ENCODE data around the gene PLXDC2.

PLXDC2 gene

GRCh38 chr10:20232079-20232705 is 416.0 kb downstream of the PLXDC2 start:
- DNase-seq: no peak

GRCh38 chr10:20233423-20233822 is 417.2 kb downstream of the PLXDC2 start:
- DNase-seq: no peak

GRCh38 chr10:20234579-20234978 is 418.3 kb downstream of the PLXDC2 start:
- DNase-seq: no peak

GRCh38 chr10:20237091-20237570 is 420.9 kb downstream of the PLXDC2 start:
- no peak for DNase-seq

GRCh38 chr10:20237586-20237985 is 421.4 kb downstream of the PLXDC2 start:
- no peak for DNase-seq

GRCh38 chr10:20240643-20241042 is 424.4 kb downstream of the PLXDC2 start:
- DNase-seq: no peak

- no peak for DNase-seq
These were observed 431.2 kb downstream of the PLXDC2 start for GRCh38 chr10:20247454-20247853.

GRCh38 chr10:20247891-20248708 is 431.9 kb downstream of the PLXDC2 start:
- DNase-seq: no peak

- no peak for DNase-seq
These were observed 437.8 kb downstream of the PLXDC2 start for GRCh38 chr10:20254078-20254477.

GRCh38 chr10:20254497-20254896 is 438.3 kb downstream of the PLXDC2 start:
- no peak for DNase-seq

- DNase-seq: no peak
These were observed 440.7 kb downstream of the PLXDC2 start for GRCh38 chr10:20256969-20257368.

- no peak for DNase-seq
These were observed 441.2 kb downstream of the PLXDC2 start for GRCh38 chr10:20257422-20257821.

GRCh38 chr10:20265146-20265545 is 448.9 kb downstream of the PLXDC2 start:
- no peak for DNase-seq

GRCh38 chr10:20267734-20268133 is 451.5 kb downstream of the PLXDC2 start:
- DNase-seq: no peak

GRCh38 chr10:20271490-20271889 is 455.3 kb downstream of the PLXDC2 start:
- no peak for DNase-seq

GRCh38 chr10:20272608-20273007 is 456.4 kb downstream of the PLXDC2 start:
- DNase-seq: no peak

GRCh38 chr10:20274571-20274970 is 458.3 kb downstream of the PLXDC2 start:
- no peak for DNase-seq

- DNase-seq: no peak
These were observed 460.1 kb downstream of the PLXDC2 start for GRCh38 chr10:20276127-20276979.

- DNase-seq: no peak
These were observed 461.6 kb downstream of the PLXDC2 start for GRCh38 chr10:20277820-20278219.

GRCh38 chr10:20281579-20281978 is 465.3 kb downstream of the PLXDC2 start:
- no peak for DNase-seq

GRCh38 chr10:20287586-20287985 is 471.4 kb downstream of the PLXDC2 start:
- DNase-seq: no peak

GRCh38 chr10:20288060-20288459 is 471.8 kb downstream of the PLXDC2 start:
- no peak for DNase-seq

GRCh38 chr10:20289070-20289828 is 473.0 kb downstream of the PLXDC2 start:
- DNase-seq: no peak

Data from inflammatory macrophage treated with lipopolysaccharide for 4 hours (primary cell).